Astrocyte (in vitro differentiated cells and primary cell): ENCODE results near the gene BAHCC1. TPM values are rescaled to one million over a fixed set of nuclear protein-coding genes. Genes with fewer than 3 reads are reported as not detected.

Source experiments
- DNase-seq: peaks from one replicate; pipeline ENCODE4 v3.0.0-alpha.2; 2010; ENCODE audit warnings: low read depth
- FAIRE-seq: peaks from 2 replicates; lab custom pipeline; 2011; peaks lifted over from hg19 to GRCh38; lab: Jason Lieb, UNC
- H2AFZ ChIP-seq: 2 replicates; pipeline ENCODE4 v1.6.0; 2012; ENCODE audit warnings: low read depth, low read length, inconsistent platforms
- H3K27ac ChIP-seq: 2 replicates; pipeline ENCODE4 v1.5.1; 2011; ENCODE audit warnings: low read depth, low read length, inconsistent platforms
- H3K27me3 ChIP-seq: 2 replicates; pipeline ENCODE4 v1.6.0; 2011; ENCODE audit warnings: low read length, inconsistent platforms; ENCODE audit not compliant: insufficient read depth
- H3K36me3 ChIP-seq: 2 replicates; pipeline ENCODE4 v1.5.1; 2011; ENCODE audit warnings: low read length, inconsistent platforms; ENCODE audit not compliant: insufficient read depth
- H3K4me1 ChIP-seq: 2 replicates; pipeline ENCODE4 v1.5.1; 2011; ENCODE audit warnings: low read length, inconsistent platforms; ENCODE audit not compliant: insufficient read depth
- H3K4me2 ChIP-seq: 2 replicates; pipeline ENCODE4 v1.6.0; 2012; ENCODE audit warnings: low read length, inconsistent platforms
- H3K4me3 ChIP-seq: 2 replicates; pipeline ENCODE4 v1.5.1; 2011; ENCODE audit warnings: low read depth, mild to moderate bottlenecking, low read length, inconsistent platforms; ENCODE audit not compliant: insufficient read depth
- H3K79me2 ChIP-seq: 2 replicates; pipeline ENCODE4 v1.6.0; 2012; ENCODE audit warnings: mild to moderate bottlenecking, low read length, inconsistent platforms; ENCODE audit not compliant: insufficient read depth
- H3K9ac ChIP-seq: 2 replicates; pipeline ENCODE4 v1.6.0; 2012; ENCODE audit warnings: mild to moderate bottlenecking, low read length, inconsistent platforms
- H3K9me3 ChIP-seq: 2 replicates; pipeline ENCODE4 v1.5.1; 2012; ENCODE audit warnings: low read depth, mild to moderate bottlenecking, low read length, inconsistent platforms; ENCODE audit not compliant: insufficient read depth
- H4K20me1 ChIP-seq: 2 replicates; pipeline ENCODE4 v1.6.0; 2012; ENCODE audit warnings: low read length, inconsistent platforms; ENCODE audit not compliant: insufficient read depth
- H3K27ac Mint-ChIP-seq: one replicate; pipeline ENCODE4 v1.8.0; 2021; ENCODE audit warnings: mild to moderate bottlenecking, mixed read lengths; ENCODE audit not compliant: unreplicated experiment
- H3K27me3 Mint-ChIP-seq: one replicate; pipeline ENCODE4 v1.8.0; 2021; ENCODE audit warnings: low read depth, mixed read lengths; ENCODE audit not compliant: unreplicated experiment
- H3K36me3 Mint-ChIP-seq: one replicate; pipeline ENCODE4 v1.8.0; 2021; ENCODE audit warnings: low read depth, mixed read lengths; ENCODE audit not compliant: unreplicated experiment
- H3K4me1 Mint-ChIP-seq: one replicate; pipeline ENCODE4 v1.8.0; 2021; ENCODE audit warnings: low read depth, mixed read lengths; ENCODE audit not compliant: unreplicated experiment
- H3K4me3 Mint-ChIP-seq: one replicate; pipeline ENCODE4 v1.8.0; 2021; ENCODE audit warnings: mild to moderate bottlenecking, moderate library complexity, mixed read lengths; ENCODE audit not compliant: unreplicated experiment
- H3K9me3 Mint-ChIP-seq: one replicate; pipeline ENCODE4 v1.8.0; 2021; ENCODE audit warnings: mild to moderate bottlenecking, mixed read lengths; ENCODE audit not compliant: unreplicated experiment
- CTCF ChIP-seq: IDR thresholded peaks from 2 replicates; pipeline ENCODE4 v1.5.1; 2011; ENCODE audit warnings: low read depth, mild to moderate bottlenecking, inconsistent platforms, low read length, moderate library complexity; ENCODE audit not compliant: insufficient read depth
- EZH2 ChIP-seq: IDR thresholded peaks from 2 replicates; pipeline ENCODE4 v1.6.1; 2012; ENCODE audit warnings: mild to moderate bottlenecking, low read length, inconsistent platforms; ENCODE audit not compliant: insufficient read depth
- total RNA-seq: library from RNA; stranded (reverse); gene quantifications from 2 replicates; pipeline ENCODE4 v1.2.1, GENCODE V29; 2021

Gene BAHCC1
- total RNA-seq, 1 donor from 2014 or later = 18.5 TPM

- no peak overlapping the region for H3K27ac Mint-ChIP-seq
These were observed 81.4 kb downstream of the BAHCC1 start for GRCh38 chr17:81476635-81477034.

GRCh38 chr17:81477173-81477572 lies 81.9 kb downstream of the BAHCC1 start:
- Histone ChIP-seq H3K9me3 (no peaks in the 10 kb centered on the region), H3K4me3 (no peak overlapping the region), H3K27ac (no peak overlapping the region), H4K20me1 (no peaks in the 10 kb centered on the region), H3K79me2 (no peaks in the 10 kb centered on the region), H3K9ac (no peak overlapping the region), H3K4me2 (no peak overlapping the region), H3K27me3 (no peaks in the 10 kb centered on the region), H3K36me3 (no peaks in the 10 kb centered on the region), H2AFZ (no peak overlapping the region), H3K4me1 (peaks cover 7% of the 10 kb centered on the region)
- DNase-seq (no peak), FAIRE-seq (no peak)
- TF ChIP-seq EZH2 (no peak), CTCF (no peak)
- Mint-ChIP-seq H3K4me3 (no peak overlapping the region), H3K4me1 (peaks cover 6% of the 10 kb centered on the region), H3K36me3 (no peaks in the 10 kb centered on the region), H3K27me3 (peaks cover 53% of the 10 kb centered on the region), H3K27ac (no peak overlapping the region), H3K9me3 (no peaks in the 10 kb centered on the region)

More at GRCh38 chr17:81476635-81477034, 81.4 kb downstream of the BAHCC1 start:
- TF ChIP-seq CTCF (no peak), EZH2 (no peak)
- no peaks in the 10 kb centered on the region for H3K36me3 ChIP-seq
- peaks cover 7% of the 10 kb centered on the region for H3K4me1 ChIP-seq
- H3K4me1 Mint-ChIP-seq = peaks cover 6% of the 10 kb centered on the region
- DNase-seq = no peak
- no peak overlapping the region for H3K4me3 ChIP-seq
- peaks cover 50% of the 10 kb centered on the region for H3K27me3 Mint-ChIP-seq
- no peak overlapping the region for H3K9ac ChIP-seq
- no peaks in the 10 kb centered on the region for H3K79me2 ChIP-seq
- H2AFZ ChIP-seq = no peak overlapping the region
- H3K27ac ChIP-seq = no peak overlapping the region
- no peak overlapping the region for H3K4me2 ChIP-seq
- H3K9me3 ChIP-seq = no peaks in the 10 kb centered on the region
- no peaks in the 10 kb centered on the region for H3K9me3 Mint-ChIP-seq
- FAIRE-seq = no peak
- H4K20me1 ChIP-seq = no peaks in the 10 kb centered on the region
- H3K4me3 Mint-ChIP-seq = no peak overlapping the region
- no peaks in the 10 kb centered on the region for H3K27me3 ChIP-seq
- no peaks in the 10 kb centered on the region for H3K36me3 Mint-ChIP-seq

- Mint-ChIP-seq H3K4me1 (peaks cover 6% of the 10 kb centered on the region), H3K36me3 (no peaks in the 10 kb centered on the region), H3K27me3 (peaks cover 56% of the 10 kb centered on the region), H3K4me3 (no peak overlapping the region), H3K9me3 (no peaks in the 10 kb centered on the region), H3K27ac (no peak overlapping the region)
- no peak overlapping the region for H3K9ac ChIP-seq
- H3K4me1 ChIP-seq = peaks cover 7% of the 10 kb centered on the region
- no peaks in the 10 kb centered on the region for H3K79me2 ChIP-seq
- DNase-seq (no peak), FAIRE-seq (no peak)
- no peak overlapping the region for H2AFZ ChIP-seq
- no peak overlapping the region for H3K4me3 ChIP-seq
- TF ChIP-seq EZH2 (no peak), CTCF (no peak)
- H4K20me1 ChIP-seq = no peaks in the 10 kb centered on the region
- no peaks in the 10 kb centered on the region for H3K9me3 ChIP-seq
- H3K27ac ChIP-seq = no peak overlapping the region
- H3K27me3 ChIP-seq = no peaks in the 10 kb centered on the region
- H3K4me2 ChIP-seq = no peak overlapping the region
- H3K36me3 ChIP-seq = no peaks in the 10 kb centered on the region
These were observed 82.9 kb downstream of the BAHCC1 start for GRCh38 chr17:81478119-81478518.
